ENCODE data around the gene FNDC10. TPM values are rescaled to one million over a fixed set of nuclear protein-coding genes. Genes with fewer than 3 reads are reported as not detected.

Gene FNDC10
- total and polyA plus RNA-seq, 8 donors = 0.28 to 2.4 (median 1.1) TPM

DNA sequence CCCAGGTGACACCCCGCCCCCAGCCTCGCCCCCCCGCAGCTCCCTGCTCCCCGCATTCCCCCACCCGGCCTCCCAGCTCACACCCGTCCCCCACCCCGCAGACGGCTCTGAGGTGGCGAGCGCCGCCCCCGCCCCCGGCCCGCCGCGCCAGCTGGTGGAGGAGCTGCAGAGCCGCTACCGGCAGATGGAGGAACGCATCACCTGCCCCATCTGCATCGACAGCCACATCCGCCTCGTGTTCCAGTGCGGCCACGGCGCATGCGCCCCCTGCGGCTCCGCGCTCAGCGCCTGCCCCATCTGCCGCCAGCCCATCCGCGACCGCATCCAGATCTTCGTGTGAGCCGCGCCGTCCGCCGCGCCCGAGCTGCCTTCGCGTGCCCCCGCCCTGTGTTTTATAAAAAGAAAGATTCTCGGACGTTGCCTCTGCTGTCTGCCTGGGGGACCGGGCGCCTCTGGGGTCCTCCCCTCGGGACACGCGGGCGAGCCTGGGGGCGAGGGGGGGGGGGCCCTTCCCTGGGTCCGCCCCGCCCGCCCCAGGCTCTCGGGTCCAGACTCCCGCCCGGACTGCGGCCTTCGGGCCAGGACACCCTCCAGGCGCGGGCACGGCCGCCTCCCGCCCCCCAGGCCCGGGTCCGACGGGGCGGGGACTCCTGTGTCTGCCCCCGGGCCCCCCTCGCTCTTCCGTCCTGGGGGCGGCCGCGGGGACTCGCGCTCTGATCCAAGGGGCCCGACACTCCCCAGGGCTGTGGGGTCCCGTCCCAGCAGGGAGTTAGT lies 30.4 kb upstream of the FNDC10 start:
- 69 to 81% methylated on average over 58 to 81 of the region's 81 CpGs for WGBS, 2 donors
- TF ChIP-seq, protein P1, sequence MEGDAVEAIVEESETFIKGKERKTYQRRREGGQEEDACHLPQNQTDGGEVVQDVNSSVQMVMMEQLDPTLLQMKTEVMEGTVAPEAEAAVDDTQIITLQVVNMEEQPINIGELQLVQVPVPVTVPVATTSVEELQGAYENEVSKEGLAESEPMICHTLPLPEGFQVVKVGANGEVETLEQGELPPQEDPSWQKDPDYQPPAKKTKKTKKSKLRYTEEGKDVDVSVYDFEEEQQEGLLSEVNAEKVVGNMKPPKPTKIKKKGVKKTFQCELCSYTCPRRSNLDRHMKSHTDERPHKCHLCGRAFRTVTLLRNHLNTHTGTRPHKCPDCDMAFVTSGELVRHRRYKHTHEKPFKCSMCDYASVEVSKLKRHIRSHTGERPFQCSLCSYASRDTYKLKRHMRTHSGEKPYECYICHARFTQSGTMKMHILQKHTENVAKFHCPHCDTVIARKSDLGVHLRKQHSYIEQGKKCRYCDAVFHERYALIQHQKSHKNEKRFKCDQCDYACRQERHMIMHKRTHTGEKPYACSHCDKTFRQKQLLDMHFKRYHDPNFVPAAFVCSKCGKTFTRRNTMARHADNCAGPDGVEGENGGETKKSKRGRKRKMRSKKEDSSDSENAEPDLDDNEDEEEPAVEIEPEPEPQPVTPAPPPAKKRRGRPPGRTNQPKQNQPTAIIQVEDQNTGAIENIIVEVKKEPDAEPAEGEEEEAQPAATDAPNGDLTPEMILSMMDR (IDR thresholded peaks at IDR 0.05) = no peak
- H3K4me3 ChIP-seq = peak overlapping the region in 1 of 4 donors; percentile 10
- H3K27me3 ChIP-seq = no peaks in the 10 kb centered on the region
- intact Hi-C loops (cut with DNase I) = no loop called here
- FAIRE-seq (no peak), ATAC-seq (peak in 3 of 4 donors; percentile 33 to 42 (median 39)), DNase-seq (peak in 4 of 6 donors; percentile 41 to 81 (median 58))
- H3K27ac ChIP-seq = peak overlapping the region in 2 of 4 donors; percentile 33 to 44
- H3K4me1 ChIP-seq = no peaks in the 10 kb centered on the region
- H3K9me3 ChIP-seq = no peaks in the 10 kb centered on the region
- peaks cover 0 to 6% (median 0%) of the 10 kb centered on the region in 3 donors for H3K36me3 ChIP-seq

- Histone ChIP-seq H3K4me1 (no peaks in the 10 kb centered on the region), H3K27ac (no peak overlapping the region), H3K36me3 (peaks cover 0 to 6% (median 0%) of the 10 kb centered on the region in 3 donors), H3K4me3 (no peak overlapping the region), H3K9me3 (no peaks in the 10 kb centered on the region), H3K27me3 (no peaks in the 10 kb centered on the region)
- peak in 1 of 4 donors; percentile 4 for ATAC-seq
- peak in 3 of 6 donors; percentile 26 to 64 (median 33) for DNase-seq
- TF ChIP-seq, protein P1 (IDR thresholded peaks at IDR 0.05) = no peak
- WGBS, 2 donors = 85 to 91% methylated on average over 35 to 48 of the region's 48 CpGs
- intact Hi-C loops (cut with DNase I) = no loop called here
- FAIRE-seq = no peak
These were observed 29.7 kb upstream of the FNDC10 start for GRCh38 chr1:1629430-1630190.

GRCh38 chr1:1628754-1629429 lies 29.0 kb upstream of the FNDC10 start:
- FAIRE-seq = no peak
- H3K9me3 ChIP-seq = no peaks in the 10 kb centered on the region
- TF ChIP-seq, protein P1 (IDR thresholded peaks at IDR 0.05) = no peak
- no peak for ATAC-seq
- H3K36me3 ChIP-seq = peaks cover 0 to 6% (median 0%) of the 10 kb centered on the region in 3 donors
- no peak overlapping the region for H3K27ac ChIP-seq
- WGBS, 2 donors = 83 to 86% methylated on average over 50 to 53 of the region's 53 CpGs
- no peaks in the 10 kb centered on the region for H3K27me3 ChIP-seq
- intact Hi-C loops (cut with DNase I) = no loop called here
- no peak overlapping the region for H3K4me3 ChIP-seq
- DNase-seq = peak in 2 of 6 donors; percentile 20 to 60
- H3K4me1 ChIP-seq = no peaks in the 10 kb centered on the region

GRCh38 chr1:1627829-1628753 lies 28.2 kb upstream of the FNDC10 start:
- FAIRE-seq (no peak), DNase-seq (peak in 3 of 6 donors; percentile 13 to 79 (median 35)), ATAC-seq (no peak)
- H3K9me3 ChIP-seq = no peaks in the 10 kb centered on the region
- 95% methylated on average over 51 to 53 of the region's 53 CpGs for whole genome bisulfite sequencing, 2 donors
- peaks cover 0 to 6% (median 0%) of the 10 kb centered on the region in 3 donors for H3K36me3 ChIP-seq
- H3K27me3 ChIP-seq = no peaks in the 10 kb centered on the region
- no peak overlapping the region for H3K27ac ChIP-seq
- intact Hi-C loops (cut with DNase I) = no loop called here
- no peaks in the 10 kb centered on the region for H3K4me1 ChIP-seq
- H3K4me3 ChIP-seq = no peak overlapping the region
- TF ChIP-seq, protein P1 (IDR thresholded peaks at IDR 0.05) = no peak

Data from pancreas (tissue), 10 donors.